Measurements from ENCODE around the gene RIT2.

RIT2 gene

GRCh38 chr18:42925036-42925435, 190.4 kb downstream of the RIT2 start:
- DNase-seq (no peak), ATAC-seq (replicated peaks) (no peak)
- no peaks in the 10 kb centered on the region for H3K36me3 Mint-ChIP-seq (ENCODE audit: insufficient read depth)
- no peaks in the 10 kb centered on the region for H3K27me3 Mint-ChIP-seq
- H3K9me3 Mint-ChIP-seq = peaks cover 6 to 10% of the 10 kb centered on the region in 2 donors
- no peak overlapping the region for H3K27ac Mint-ChIP-seq
- no peaks in the 10 kb centered on the region for H3K4me1 Mint-ChIP-seq (ENCODE audit: low read depth in 2 of 2)
- H3K4me3 Mint-ChIP-seq = no peak overlapping the region

GRCh38 chr18:42922363-42922762, 193.1 kb downstream of the RIT2 start:
- Mint-ChIP-seq H3K4me1 (ENCODE audit: low read depth in 2 of 2) (no peaks in the 10 kb centered on the region), H3K9me3 (peaks cover 8 to 11% of the 10 kb centered on the region in 2 donors), H3K36me3 (ENCODE audit: insufficient read depth) (no peaks in the 10 kb centered on the region), H3K27me3 (no peaks in the 10 kb centered on the region), H3K4me3 (no peak overlapping the region), H3K27ac (no peak overlapping the region)
- DNase-seq = no peak
- ATAC-seq (replicated peaks) = no peak

GRCh38 chr18:42921226-42921737, 194.2 kb downstream of the RIT2 start:
- ATAC-seq (replicated peaks) (no peak), DNase-seq (no peak)
- no peaks in the 10 kb centered on the region for H3K27me3 Mint-ChIP-seq
- no peaks in the 10 kb centered on the region for H3K36me3 Mint-ChIP-seq (ENCODE audit: insufficient read depth)
- H3K4me1 Mint-ChIP-seq (ENCODE audit: low read depth in 2 of 2) = no peaks in the 10 kb centered on the region
- H3K9me3 Mint-ChIP-seq = peaks cover 13 to 15% of the 10 kb centered on the region in 2 donors
- H3K27ac Mint-ChIP-seq = no peak overlapping the region
- H3K4me3 Mint-ChIP-seq = no peak overlapping the region

DNA sequence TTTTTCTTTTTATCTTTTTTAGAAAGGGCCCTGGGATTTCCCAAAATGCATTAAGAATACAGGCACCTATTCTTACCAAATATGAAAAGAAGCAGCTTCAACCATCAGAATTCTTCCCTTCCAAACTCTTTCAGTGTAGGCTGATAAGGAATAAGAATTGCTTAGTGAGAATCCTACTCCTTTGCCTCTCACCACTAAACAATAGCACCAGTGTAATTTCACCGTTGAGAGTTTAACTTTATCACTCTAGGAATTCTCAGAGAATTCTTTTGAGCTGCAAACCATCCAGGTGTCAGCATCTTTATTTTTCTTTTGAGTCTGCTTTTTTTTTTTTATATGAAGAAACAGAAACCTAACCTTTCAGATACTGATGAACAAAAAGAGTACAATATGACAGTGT, 194.9 kb downstream of the RIT2 start:
- Mint-ChIP-seq H3K27ac (no peak overlapping the region), H3K9me3 (peaks cover 13 to 15% of the 10 kb centered on the region in 2 donors), H3K36me3 (ENCODE audit: insufficient read depth) (no peaks in the 10 kb centered on the region), H3K4me1 (ENCODE audit: low read depth in 2 of 2) (no peaks in the 10 kb centered on the region), H3K4me3 (no peak overlapping the region), H3K27me3 (no peaks in the 10 kb centered on the region)
- no peak for DNase-seq
- no peak for ATAC-seq (replicated peaks)

DNA sequence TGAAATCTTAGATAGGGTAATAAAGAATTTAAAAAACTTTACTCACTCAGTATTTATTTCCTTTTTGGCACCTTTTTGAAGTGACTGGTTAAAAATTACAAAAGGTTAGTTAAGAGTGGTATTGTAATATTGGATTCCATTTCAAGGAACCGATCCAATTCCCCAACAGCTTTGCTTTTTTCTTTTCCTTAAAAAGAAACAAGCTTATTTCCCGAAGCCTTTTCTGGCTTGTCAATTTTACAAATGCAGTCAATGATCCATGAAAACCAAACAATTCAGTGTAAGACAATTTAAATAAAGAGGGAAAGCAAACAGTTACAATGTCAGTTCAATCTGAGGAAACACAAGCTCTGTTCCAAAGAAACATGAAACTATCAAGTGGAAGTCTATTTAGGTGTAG, 200.2 kb downstream of the RIT2 start:
- Mint-ChIP-seq H3K27ac (no peak overlapping the region), H3K27me3 (no peaks in the 10 kb centered on the region), H3K36me3 (ENCODE audit: insufficient read depth) (no peaks in the 10 kb centered on the region), H3K4me3 (no peak overlapping the region), H3K4me1 (ENCODE audit: low read depth in 2 of 2) (no peaks in the 10 kb centered on the region), H3K9me3 (peaks cover 9 to 22% of the 10 kb centered on the region in 2 donors)
- ATAC-seq (replicated peaks) (no peak), DNase-seq (no peak)

GRCh38 chr18:42914476-42914875, 201.0 kb downstream of the RIT2 start:
- Mint-ChIP-seq H3K27me3 (no peaks in the 10 kb centered on the region), H3K4me3 (no peak overlapping the region), H3K9me3 (peaks cover 6 to 25% of the 10 kb centered on the region in 2 donors), H3K36me3 (ENCODE audit: insufficient read depth) (no peaks in the 10 kb centered on the region), H3K27ac (no peak overlapping the region), H3K4me1 (ENCODE audit: low read depth in 2 of 2) (no peaks in the 10 kb centered on the region)
- ATAC-seq (replicated peaks) (no peak), DNase-seq (no peak)

DNA sequence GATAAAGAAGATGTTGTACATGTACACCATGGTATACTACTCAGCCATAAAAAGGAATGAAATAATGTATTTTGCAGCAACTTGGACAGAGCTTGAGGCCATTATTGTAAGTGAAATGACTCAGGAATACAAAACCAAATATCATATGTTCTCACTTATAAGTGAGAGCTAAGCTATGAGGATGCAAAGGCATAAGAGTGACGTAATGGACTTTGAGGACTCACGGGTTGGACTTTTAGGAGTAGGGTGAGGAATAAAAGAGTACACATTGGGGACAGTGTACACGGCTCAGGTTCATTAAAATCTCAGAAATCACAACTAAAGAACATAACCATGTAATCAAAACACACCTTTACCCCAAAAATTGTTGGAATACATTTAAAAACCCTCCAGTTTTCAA, 206.4 kb downstream of the RIT2 start:
- Mint-ChIP-seq H3K27ac (no peak overlapping the region), H3K4me1 (ENCODE audit: low read depth in 2 of 2) (no peaks in the 10 kb centered on the region), H3K36me3 (ENCODE audit: insufficient read depth) (no peaks in the 10 kb centered on the region), H3K4me3 (no peak overlapping the region), H3K27me3 (no peaks in the 10 kb centered on the region), H3K9me3 (peaks cover 6 to 18% of the 10 kb centered on the region in 2 donors)
- DNase-seq (no peak), ATAC-seq (replicated peaks) (no peak)

DNA sequence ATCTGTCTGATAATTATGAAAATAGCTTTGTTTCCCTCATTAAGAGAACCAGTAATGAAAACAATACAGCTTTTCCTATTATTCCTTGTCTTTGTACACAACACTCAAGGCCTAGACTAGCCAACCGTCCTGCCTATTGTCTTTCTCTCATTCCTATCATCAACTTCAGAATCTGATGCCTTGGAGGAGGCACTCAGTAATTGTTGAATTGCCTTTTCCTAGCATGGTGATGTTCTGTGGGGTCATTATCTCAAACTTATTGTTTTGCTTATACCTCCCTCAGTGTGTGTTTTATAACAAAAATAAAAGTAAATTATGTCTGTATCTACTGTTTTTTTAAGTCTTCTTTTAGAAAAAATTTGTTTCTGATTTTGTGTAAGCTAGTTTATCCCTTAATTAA, 208.7 kb downstream of the RIT2 start:
- no peak overlapping the region for H3K27ac Mint-ChIP-seq
- no peak overlapping the region for H3K4me3 Mint-ChIP-seq
- no peaks in the 10 kb centered on the region for H3K27me3 Mint-ChIP-seq
- H3K9me3 Mint-ChIP-seq = peaks cover 6 to 18% of the 10 kb centered on the region in 2 donors
- H3K36me3 Mint-ChIP-seq (ENCODE audit: insufficient read depth) = no peaks in the 10 kb centered on the region
- ATAC-seq (replicated peaks) (no peak), DNase-seq (no peak)
- no peaks in the 10 kb centered on the region for H3K4me1 Mint-ChIP-seq (ENCODE audit: low read depth in 2 of 2)

DNA sequence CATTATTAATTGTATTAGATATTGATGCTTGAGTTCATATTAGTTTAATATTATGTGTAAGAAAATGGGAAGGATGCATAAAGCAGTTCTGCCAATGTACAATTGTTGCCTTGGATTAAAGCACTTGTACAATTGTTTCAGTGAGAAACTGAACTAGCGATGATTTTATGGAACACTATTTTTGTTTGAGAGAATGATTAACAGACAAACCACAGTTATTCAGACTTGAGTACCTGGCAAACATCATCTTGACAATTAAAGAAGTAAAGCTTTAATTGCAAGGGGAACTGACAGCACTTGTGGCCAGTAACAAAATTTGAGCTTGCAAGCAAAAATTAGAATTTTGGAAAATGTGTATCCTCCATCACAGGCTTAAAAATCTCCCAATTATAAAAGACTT, 214.3 kb downstream of the RIT2 start:
- H3K36me3 Mint-ChIP-seq (ENCODE audit: insufficient read depth) = no peaks in the 10 kb centered on the region
- H3K9me3 Mint-ChIP-seq = peaks cover 6 to 16% of the 10 kb centered on the region in 2 donors
- H3K27ac Mint-ChIP-seq = no peak overlapping the region
- no peaks in the 10 kb centered on the region for H3K4me1 Mint-ChIP-seq (ENCODE audit: low read depth in 2 of 2)
- no peak for ATAC-seq (replicated peaks)
- H3K27me3 Mint-ChIP-seq = no peaks in the 10 kb centered on the region
- no peak overlapping the region for H3K4me3 Mint-ChIP-seq
- DNase-seq = no peak

- Mint-ChIP-seq H3K4me3 (no peak overlapping the region), H3K27me3 (no peaks in the 10 kb centered on the region), H3K36me3 (ENCODE audit: insufficient read depth) (no peaks in the 10 kb centered on the region), H3K27ac (no peak overlapping the region), H3K9me3 (peaks cover 6 to 8% of the 10 kb centered on the region in 2 donors), H3K4me1 (ENCODE audit: low read depth in 2 of 2) (no peaks in the 10 kb centered on the region)
- ATAC-seq (replicated peaks) = no peak
- no peak for DNase-seq
These were observed 221.5 kb downstream of the RIT2 start for GRCh38 chr18:42893977-42894376.

DNA sequence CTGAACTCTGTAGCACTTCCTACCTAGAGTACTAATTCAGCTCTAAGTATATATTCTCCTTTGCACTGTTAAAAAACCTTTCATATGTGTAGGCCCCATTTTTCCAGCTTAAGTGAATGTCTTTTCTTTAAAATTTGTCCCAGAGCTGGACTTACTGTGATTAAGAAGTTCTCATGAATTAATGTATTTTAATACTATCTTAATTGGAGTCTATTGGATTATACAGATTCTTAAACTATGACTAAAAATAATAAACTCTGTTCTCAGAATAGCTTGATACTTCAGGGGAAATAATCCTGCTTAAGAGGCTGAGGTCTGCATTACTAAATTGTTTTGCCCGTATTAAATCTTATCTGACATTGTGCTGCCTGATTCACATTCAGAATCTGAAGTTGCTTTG, 223.3 kb downstream of the RIT2 start:
- Mint-ChIP-seq H3K36me3 (ENCODE audit: insufficient read depth) (no peaks in the 10 kb centered on the region), H3K27ac (no peak overlapping the region), H3K4me1 (ENCODE audit: low read depth in 2 of 2) (no peaks in the 10 kb centered on the region), H3K9me3 (peaks cover 6 to 13% of the 10 kb centered on the region in 2 donors), H3K4me3 (no peak overlapping the region), H3K27me3 (no peaks in the 10 kb centered on the region)
- ATAC-seq (replicated peaks) (no peak), DNase-seq (no peak)

DNA sequence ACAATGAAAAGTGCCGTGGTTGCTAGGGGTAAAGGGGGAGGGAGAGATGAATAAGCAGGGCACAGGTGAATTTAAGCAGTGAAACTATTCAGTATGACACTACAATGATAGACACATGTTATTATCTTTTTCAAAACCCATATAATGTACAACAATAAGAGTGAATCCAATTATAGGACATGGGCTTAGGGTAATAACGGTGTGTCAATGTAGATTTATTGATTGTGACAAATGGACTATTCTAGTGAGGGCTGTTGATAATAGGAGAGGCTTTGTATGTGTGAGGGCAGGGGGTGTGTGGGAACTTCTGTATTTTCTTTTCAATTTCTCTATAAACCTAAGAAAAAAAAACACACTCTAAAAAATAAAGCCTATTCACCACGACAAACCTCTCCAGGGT, 223.8 kb downstream of the RIT2 start:
- no peak overlapping the region for H3K27ac Mint-ChIP-seq
- H3K4me3 Mint-ChIP-seq = no peak overlapping the region
- ATAC-seq (replicated peaks) = no peak
- no peak for DNase-seq
- no peaks in the 10 kb centered on the region for H3K36me3 Mint-ChIP-seq (ENCODE audit: insufficient read depth)
- H3K4me1 Mint-ChIP-seq (ENCODE audit: low read depth in 2 of 2) = no peaks in the 10 kb centered on the region
- no peaks in the 10 kb centered on the region for H3K27me3 Mint-ChIP-seq
- peaks cover 4 to 8% of the 10 kb centered on the region in 2 donors for H3K9me3 Mint-ChIP-seq

DNA sequence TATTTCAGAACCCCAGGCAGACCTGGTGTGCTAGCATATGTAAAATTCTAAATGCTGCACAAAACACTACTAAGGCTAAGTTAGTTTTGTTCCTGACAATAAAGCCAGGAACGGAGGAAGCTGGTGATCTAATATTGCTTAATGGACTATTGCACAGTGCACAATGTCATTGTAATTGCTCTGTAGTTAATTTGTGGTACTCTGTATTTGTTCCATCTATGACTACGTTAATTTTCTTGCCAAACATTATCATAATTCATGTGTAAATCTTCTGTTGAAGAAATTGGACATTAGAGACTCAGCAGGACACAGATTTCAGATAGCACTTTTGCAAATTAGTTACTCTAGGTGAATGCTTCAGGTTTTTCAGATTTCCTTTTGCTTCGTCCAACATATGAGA, 232.3 kb downstream of the RIT2 start:
- DNase-seq (no peak), ATAC-seq (replicated peaks) (no peak)
- H3K4me1 Mint-ChIP-seq (ENCODE audit: low read depth in 2 of 2) = no peaks in the 10 kb centered on the region
- no peak overlapping the region for H3K4me3 Mint-ChIP-seq
- H3K9me3 Mint-ChIP-seq = peaks cover 7 to 37% of the 10 kb centered on the region in 2 donors
- peaks cover 3% of the 10 kb centered on the region for H3K36me3 Mint-ChIP-seq (ENCODE audit: insufficient read depth)
- no peak overlapping the region for H3K27ac Mint-ChIP-seq
- no peaks in the 10 kb centered on the region for H3K27me3 Mint-ChIP-seq

- Mint-ChIP-seq H3K27ac (no peak overlapping the region), H3K4me3 (no peak overlapping the region), H3K9me3 (peaks cover 7 to 29% of the 10 kb centered on the region in 2 donors), H3K4me1 (ENCODE audit: low read depth in 2 of 2) (no peaks in the 10 kb centered on the region), H3K36me3 (ENCODE audit: insufficient read depth) (peaks cover 3% of the 10 kb centered on the region), H3K27me3 (no peaks in the 10 kb centered on the region)
- DNase-seq (no peak), ATAC-seq (replicated peaks) (no peak)
These were observed 233.4 kb downstream of the RIT2 start for GRCh38 chr18:42882122-42882521.

DNA sequence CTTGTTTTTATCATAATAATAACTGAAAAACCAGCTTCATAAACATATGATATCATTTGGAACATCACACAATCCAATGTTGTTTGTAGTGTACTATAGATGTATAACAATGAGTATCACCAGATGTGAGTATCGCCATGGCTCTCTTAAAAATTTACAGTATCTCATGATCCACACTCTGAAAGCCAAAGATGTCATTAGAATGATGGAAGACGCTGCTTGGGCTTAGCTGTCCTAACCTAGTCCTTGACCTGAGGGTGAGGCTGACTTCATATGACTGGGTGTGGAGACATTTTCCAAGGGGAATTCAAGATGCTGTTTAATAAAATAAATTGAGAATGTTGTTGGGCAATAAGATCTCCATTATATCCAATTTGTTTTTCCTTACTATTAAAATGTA, 242.6 kb downstream of the RIT2 start:
- H3K27me3 Mint-ChIP-seq = no peaks in the 10 kb centered on the region
- no peaks in the 10 kb centered on the region for H3K4me1 Mint-ChIP-seq (ENCODE audit: low read depth in 2 of 2)
- no peak for DNase-seq
- H3K27ac Mint-ChIP-seq = no peak overlapping the region
- H3K4me3 Mint-ChIP-seq = no peak overlapping the region
- no peak for ATAC-seq (replicated peaks)
- peaks cover 0 to 9% of the 10 kb centered on the region in 2 donors for H3K9me3 Mint-ChIP-seq
- no peaks in the 10 kb centered on the region for H3K36me3 Mint-ChIP-seq (ENCODE audit: insufficient read depth)

Data from effector memory CD8-positive, alpha-beta T cell (primary cell).